Nephron progenitor cell (in vitro differentiated cells): Measurements from ENCODE around the gene LRP6.
"Not testable (repeated sequence)": the region's sequence is repeated elsewhere in the genome, so short reads cannot be mapped to it uniquely, and the experiment has no call there.

Experiments
- DNase-seq: peaks from one replicate; pipeline ENCODE4 v3.0.0; 2021
- H3K27ac Mint-ChIP-seq: 2 replicates; pipeline ENCODE4 v1.8.0; 2021; ENCODE audit warnings: mild to moderate bottlenecking, moderate library complexity, mixed read lengths
- H3K27me3 Mint-ChIP-seq: 2 replicates; pipeline ENCODE4 v1.8.0; 2021; ENCODE audit warnings: mild to moderate bottlenecking, low read depth, mixed read lengths; ENCODE audit not compliant: poor library complexity
- H3K36me3 Mint-ChIP-seq: 2 replicates; pipeline ENCODE4 v1.8.0; 2021; ENCODE audit warnings: low read depth, mixed read lengths
- H3K4me1 Mint-ChIP-seq: 2 replicates; pipeline ENCODE4 v1.8.0; 2021; ENCODE audit warnings: mixed read lengths
- H3K4me3 Mint-ChIP-seq: 2 replicates; pipeline ENCODE4 v1.8.0; 2021; ENCODE audit warnings: mild to moderate bottlenecking, moderate library complexity, mixed read lengths
- H3K9me3 Mint-ChIP-seq: 2 replicates; pipeline ENCODE4 v1.8.0; 2021; ENCODE audit warnings: mild to moderate bottlenecking, moderate library complexity, mixed read lengths
- CTCF ChIP-seq: fragments of 200-600 bp; sonication (generic); IDR thresholded peaks from 2 replicates; pipeline ENCODE4 v1.5.0; 2021; ENCODE audit warnings: antibody characterized with exemption

The LRP6 gene

GRCh38 chr12:12116677-12117076 lies 150.2 kb downstream of the LRP6 start:
- Mint-ChIP-seq H3K9me3 (peaks cover 7% of the 10 kb centered on the region), H3K4me1 (no peaks in the 10 kb centered on the region), H3K27me3 (no peaks in the 10 kb centered on the region), H3K27ac (no peak overlapping the region), H3K4me3 (no peak overlapping the region), H3K36me3 (peaks cover 65% of the 10 kb centered on the region)
- DNase-seq = no peak
- no peak for TF ChIP-seq CTCF

- H3K27me3 Mint-ChIP-seq = no peaks in the 10 kb centered on the region
- H3K4me3 Mint-ChIP-seq = no peak overlapping the region
- no peak for DNase-seq
- peak overlapping the region; percentile 57 for H3K27ac Mint-ChIP-seq
- peaks cover 68% of the 10 kb centered on the region for H3K36me3 Mint-ChIP-seq
- H3K9me3 Mint-ChIP-seq = peaks cover 17% of the 10 kb centered on the region
- no peaks in the 10 kb centered on the region for H3K4me1 Mint-ChIP-seq
- no peak for TF ChIP-seq CTCF
Measured at GRCh38 chr12:12115514-12115913, 151.3 kb downstream of the LRP6 start.

- H3K4me1 Mint-ChIP-seq, H3K27me3 Mint-ChIP-seq, DNase-seq, H3K27ac Mint-ChIP-seq, H3K4me3 Mint-ChIP-seq: not testable (repeated sequence)
- H3K36me3 Mint-ChIP-seq = peaks cover 85% of the 10 kb centered on the region
- H3K9me3 Mint-ChIP-seq = peaks cover 49% of the 10 kb centered on the region
Measured at GRCh38 chr12:12110923-12111555, 155.8 kb downstream of the LRP6 start.

- no peaks in the 10 kb centered on the region for H3K4me1 Mint-ChIP-seq
- H3K36me3 Mint-ChIP-seq = peaks cover 79% of the 10 kb centered on the region
- no peak overlapping the region for H3K27ac Mint-ChIP-seq
- no peak for TF ChIP-seq CTCF
- no peaks in the 10 kb centered on the region for H3K27me3 Mint-ChIP-seq
- peaks cover 57% of the 10 kb centered on the region for H3K9me3 Mint-ChIP-seq
- no peak for DNase-seq
- H3K4me3 Mint-ChIP-seq = no peak overlapping the region
Measured at GRCh38 chr12:12108441-12109058, 158.3 kb downstream of the LRP6 start.

GRCh38 chr12:12107678-12108077 lies 159.2 kb downstream of the LRP6 start:
- H3K4me3 Mint-ChIP-seq = peak overlapping the region; percentile 11
- no peaks in the 10 kb centered on the region for H3K4me1 Mint-ChIP-seq
- no peak for TF ChIP-seq CTCF
- peaks cover 79% of the 10 kb centered on the region for H3K36me3 Mint-ChIP-seq
- peak overlapping the region; percentile 43 for H3K27ac Mint-ChIP-seq
- no peaks in the 10 kb centered on the region for H3K27me3 Mint-ChIP-seq
- no peak for DNase-seq
- peaks cover 57% of the 10 kb centered on the region for H3K9me3 Mint-ChIP-seq

GRCh38 chr12:12099102-12099501 lies 167.7 kb downstream of the LRP6 start:
- no peak for TF ChIP-seq CTCF
- DNase-seq = no peak
- Mint-ChIP-seq H3K4me3 (no peak overlapping the region), H3K36me3 (peaks cover 72% of the 10 kb centered on the region), H3K27me3 (no peaks in the 10 kb centered on the region), H3K9me3 (peaks cover under 1% of the 10 kb centered on the region), H3K27ac (peak overlapping the region; percentile 69), H3K4me1 (peaks cover 14% of the 10 kb centered on the region)
